GM12878 (cell line): ENCODE results near the gene SLC2A1.

Source experiments
- FOXM1 ChIP-seq: IDR thresholded peaks from 2 replicates; pipeline ENCODE4 v1.6.1; 2012; ENCODE audit warnings: low read depth, mild to moderate bottlenecking, inconsistent platforms, low read length, moderate library complexity
- KDM1A ChIP-seq: fragments of 200-600 bp; sonication (generic); IDR thresholded peaks from 2 replicates; pipeline ENCODE4 v1.6.1; 2016; ENCODE audit warnings: borderline replicate concordance
- SRF ChIP-seq, 2 experiments: IDR thresholded peaks; 2 replicates each; pipeline ENCODE4 v1.6.1; 2011; ENCODE audit warnings: low read depth in 2 of 2, low read length in 2 of 2, mild to moderate bottlenecking in 1 of 2, moderate library complexity in 1 of 2
- TF ChIP-seq, protein P1 (sequence below), 3 experiments: IDR thresholded peaks in 2 of 3; conservative IDR thresholded peaks in 1 of 3; 2 replicates each; pipeline ENCODE4 v1.5.1; 2011; ENCODE audit warnings: low read depth in 3 of 3, low read length in 3 of 3, mild to moderate bottlenecking in 3 of 3, control low read depth in 2 of 3, moderate library complexity in 2 of 3, inconsistent platforms in 1 of 3, mixed read lengths in 1 of 3; ENCODE audit not compliant: control insufficient read depth in 2 of 3, insufficient read depth in 1 of 3; ENCODE audit errors: extremely low read depth in 1 of 3

DNA sequence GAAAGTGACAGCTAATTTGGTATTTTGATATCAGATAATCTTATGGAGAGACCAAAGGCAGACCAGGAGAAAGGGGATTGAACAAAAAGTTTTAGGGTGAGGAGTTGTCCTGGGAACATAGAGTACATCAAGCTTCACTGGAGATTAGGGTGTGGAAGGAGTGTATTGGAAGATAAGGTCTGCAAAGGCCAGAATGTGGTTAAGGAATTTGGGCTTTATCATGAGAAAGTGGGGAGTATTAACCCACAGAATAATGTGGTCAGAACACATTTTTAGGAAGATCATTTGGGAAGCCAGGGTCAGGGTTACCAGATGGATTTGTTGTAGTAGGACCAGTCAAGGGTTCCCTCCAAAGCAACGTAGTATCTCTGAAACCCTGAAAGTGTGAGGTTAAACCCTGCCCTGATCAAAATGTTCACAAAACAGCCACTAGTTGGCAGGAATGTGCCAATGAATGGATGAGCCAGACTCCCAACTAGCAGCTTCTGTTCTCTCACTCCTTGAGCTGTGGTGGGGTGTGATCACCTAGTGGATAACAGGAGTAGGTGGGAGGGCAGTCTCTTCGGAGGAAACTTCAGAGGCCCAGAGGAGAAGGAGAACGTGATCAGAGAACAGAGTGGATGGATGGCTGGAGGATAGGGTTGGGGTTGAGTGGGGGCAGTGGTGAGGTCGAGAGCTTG is 35.8 kb downstream of the SLC2A1 start:
- TF ChIP-seq KDM1A (no peak), SRF (IDR thresholded peaks at IDR 0.05; ENCODE audit: low read depth in 2 of 2, low read length in 2 of 2) (no peak), FOXM1 (no peak; the same call in 1 of the 2 replicates)
- TF ChIP-seq, protein P1, sequence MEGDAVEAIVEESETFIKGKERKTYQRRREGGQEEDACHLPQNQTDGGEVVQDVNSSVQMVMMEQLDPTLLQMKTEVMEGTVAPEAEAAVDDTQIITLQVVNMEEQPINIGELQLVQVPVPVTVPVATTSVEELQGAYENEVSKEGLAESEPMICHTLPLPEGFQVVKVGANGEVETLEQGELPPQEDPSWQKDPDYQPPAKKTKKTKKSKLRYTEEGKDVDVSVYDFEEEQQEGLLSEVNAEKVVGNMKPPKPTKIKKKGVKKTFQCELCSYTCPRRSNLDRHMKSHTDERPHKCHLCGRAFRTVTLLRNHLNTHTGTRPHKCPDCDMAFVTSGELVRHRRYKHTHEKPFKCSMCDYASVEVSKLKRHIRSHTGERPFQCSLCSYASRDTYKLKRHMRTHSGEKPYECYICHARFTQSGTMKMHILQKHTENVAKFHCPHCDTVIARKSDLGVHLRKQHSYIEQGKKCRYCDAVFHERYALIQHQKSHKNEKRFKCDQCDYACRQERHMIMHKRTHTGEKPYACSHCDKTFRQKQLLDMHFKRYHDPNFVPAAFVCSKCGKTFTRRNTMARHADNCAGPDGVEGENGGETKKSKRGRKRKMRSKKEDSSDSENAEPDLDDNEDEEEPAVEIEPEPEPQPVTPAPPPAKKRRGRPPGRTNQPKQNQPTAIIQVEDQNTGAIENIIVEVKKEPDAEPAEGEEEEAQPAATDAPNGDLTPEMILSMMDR (IDR thresholded peaks at IDR 0.05 in 2 of 3, conservative IDR thresholded peaks at IDR 0.05 in 1 of 3; ENCODE audit: control insufficient read depth in 2 of 3, extremely low read depth in 1 of 3, insufficient read depth in 1 of 3, low read depth in 3 of 3, low read length in 3 of 3): peak; percentile 84 to 94 (median 92)
